GM15510 (cell line): ENCODE results near the gene PIK3C2B.

ENCODE experiments used
- POLR2A ChIP-seq: IDR thresholded peaks from 3 replicates; pipeline ENCODE4 v1.6.1; 2011; ENCODE audit warnings: borderline replicate concordance; ENCODE audit not compliant: insufficient read length; ENCODE audit errors: extremely low read depth

The PIK3C2B gene

DNA sequence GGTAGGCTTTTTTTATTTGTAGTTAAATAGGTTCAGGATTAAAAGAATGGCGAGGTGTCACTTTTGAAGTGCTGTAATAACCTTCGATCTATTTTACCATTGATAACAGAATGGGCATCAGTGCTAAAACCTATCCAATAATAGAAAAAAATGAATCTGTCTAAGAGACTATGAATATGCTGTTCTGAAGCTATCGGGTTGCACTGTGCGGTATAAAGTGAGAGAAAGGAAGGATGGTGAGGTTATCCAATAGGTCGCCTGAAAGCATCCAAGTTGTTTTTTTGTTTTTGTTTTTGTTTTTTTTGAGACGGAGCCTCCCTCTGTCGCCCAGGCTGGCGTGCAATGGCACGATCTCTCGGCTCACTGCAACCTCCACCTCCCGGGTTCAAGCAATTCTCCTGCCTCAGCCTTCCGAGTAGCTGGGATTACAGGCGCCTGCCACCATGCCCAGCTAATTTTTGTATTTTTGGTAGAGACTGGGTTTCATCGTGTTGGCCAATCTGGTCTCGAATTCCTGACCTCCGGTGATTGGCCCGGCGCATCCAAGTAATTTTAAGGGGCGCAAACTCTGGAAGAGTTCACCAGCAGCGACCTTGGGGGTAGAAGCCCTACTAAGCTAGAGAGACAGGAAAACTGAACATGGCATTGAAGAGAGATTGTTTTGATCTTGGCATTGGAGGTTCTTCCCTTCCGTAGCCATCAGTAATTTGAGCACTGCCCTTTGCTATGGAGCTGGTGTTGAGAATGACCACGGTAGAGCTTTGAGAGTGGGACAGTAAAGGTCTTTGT, 12.9 kb upstream of the PIK3C2B start:
- no peak for TF ChIP-seq POLR2A

DNA sequence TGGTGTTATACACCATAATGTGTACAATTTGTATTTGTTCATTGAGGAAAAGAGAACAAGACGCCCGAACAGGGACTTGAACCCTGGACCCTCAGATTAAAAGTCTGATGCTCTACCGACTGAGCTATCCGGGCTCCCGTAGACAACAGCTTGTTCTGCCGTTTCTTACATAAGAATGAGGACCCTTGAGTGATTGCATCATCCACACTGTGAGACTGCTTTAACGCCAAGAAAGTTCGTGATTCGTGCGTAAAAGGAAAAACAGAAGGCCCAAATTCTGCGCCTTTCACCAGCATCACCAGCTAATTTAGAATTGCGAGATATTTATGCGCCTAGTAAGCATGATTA, 12.3 kb upstream of the PIK3C2B start:
- no peak for TF ChIP-seq POLR2A

DNA sequence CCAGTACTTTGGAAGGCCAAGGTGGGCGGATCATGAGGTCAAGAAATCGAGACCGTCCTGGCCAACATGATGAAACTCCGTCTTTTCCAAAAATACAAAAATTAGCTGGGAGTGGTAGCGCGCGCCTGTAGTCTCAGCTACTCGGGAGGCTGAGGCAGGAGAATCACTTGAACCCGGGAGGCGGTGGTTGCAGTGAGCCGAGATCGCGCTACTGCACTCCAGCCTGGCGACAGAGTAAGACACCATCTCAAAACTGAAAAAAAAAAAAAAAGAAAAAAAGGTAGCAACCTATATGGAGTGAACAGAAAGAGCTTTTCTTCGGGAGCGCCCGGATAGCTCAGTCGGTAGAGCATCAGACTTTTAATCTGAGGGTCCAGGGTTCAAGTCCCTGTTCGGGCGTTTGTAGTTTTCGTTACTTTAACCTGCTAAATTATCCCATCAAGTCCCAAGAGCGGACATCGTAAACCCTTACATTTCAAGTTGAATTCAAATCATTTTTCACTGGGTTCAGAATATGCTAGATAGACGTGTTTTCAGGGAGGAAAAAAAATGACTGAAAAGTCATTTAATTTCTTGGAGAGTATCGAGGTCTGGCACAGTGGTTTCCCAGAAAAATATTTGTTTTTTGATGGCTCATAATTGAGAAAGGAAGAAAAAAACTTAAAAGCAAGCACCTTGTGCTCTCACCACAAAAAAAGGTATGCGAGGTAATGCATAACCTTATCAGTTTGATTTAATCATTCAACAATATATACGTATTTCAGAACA, 11.8 kb upstream of the PIK3C2B start:
- no peak for TF ChIP-seq POLR2A

DNA sequence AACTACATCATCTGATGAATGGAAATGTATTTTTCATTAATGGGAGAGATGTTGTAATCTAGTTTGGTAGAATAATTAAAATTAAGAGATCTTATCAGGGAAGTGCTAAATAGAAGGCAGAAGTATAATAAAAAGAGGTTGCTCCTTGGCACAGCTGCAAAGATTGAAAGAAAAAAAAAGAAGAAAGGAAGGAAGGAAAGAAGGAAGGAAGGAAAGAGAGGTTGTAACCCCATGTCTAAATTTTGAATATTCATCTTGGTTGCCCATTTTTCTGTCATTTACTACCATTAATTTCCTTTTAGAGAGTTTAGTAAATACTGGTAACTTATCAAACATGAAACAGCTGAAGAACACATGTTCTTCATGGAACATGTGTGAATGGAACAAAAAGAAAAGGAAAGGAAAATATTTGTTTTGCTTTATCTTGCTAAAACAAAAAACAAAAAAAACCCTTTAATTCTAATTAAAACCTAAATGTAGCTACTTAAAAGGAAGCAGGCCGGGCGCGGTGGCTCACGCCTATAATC, 11.1 kb upstream of the PIK3C2B start:
- TF ChIP-seq POLR2A = no peak

DNA sequence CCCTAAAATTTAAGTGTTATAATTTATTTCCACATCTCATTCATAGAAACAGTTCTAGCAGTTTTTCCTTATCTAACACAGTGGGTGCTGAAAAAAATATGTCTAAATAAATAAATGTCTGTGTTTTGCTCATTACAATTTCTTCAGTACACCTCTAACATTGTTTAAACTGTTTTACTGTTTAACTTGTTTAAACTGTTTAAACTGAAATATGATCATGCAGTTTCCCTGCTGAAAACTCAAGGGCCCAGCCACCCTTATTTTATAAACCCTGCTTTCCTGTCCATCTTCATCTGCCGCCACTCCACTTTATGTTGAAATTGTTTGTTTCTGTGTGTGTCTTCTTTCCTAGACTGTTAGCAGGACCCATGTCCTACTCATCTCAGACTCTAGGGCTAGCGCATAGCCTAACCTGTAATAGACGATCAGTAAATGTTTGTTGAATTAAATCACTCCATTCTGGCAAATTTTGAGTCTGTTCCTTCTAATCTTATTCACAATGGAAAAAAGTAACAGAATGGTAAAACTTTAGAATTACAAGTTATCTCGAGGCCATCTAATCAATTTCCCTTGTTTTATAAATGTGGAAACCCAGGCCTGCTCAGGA, 9.4 kb upstream of the PIK3C2B start:
- TF ChIP-seq POLR2A = no peak

DNA sequence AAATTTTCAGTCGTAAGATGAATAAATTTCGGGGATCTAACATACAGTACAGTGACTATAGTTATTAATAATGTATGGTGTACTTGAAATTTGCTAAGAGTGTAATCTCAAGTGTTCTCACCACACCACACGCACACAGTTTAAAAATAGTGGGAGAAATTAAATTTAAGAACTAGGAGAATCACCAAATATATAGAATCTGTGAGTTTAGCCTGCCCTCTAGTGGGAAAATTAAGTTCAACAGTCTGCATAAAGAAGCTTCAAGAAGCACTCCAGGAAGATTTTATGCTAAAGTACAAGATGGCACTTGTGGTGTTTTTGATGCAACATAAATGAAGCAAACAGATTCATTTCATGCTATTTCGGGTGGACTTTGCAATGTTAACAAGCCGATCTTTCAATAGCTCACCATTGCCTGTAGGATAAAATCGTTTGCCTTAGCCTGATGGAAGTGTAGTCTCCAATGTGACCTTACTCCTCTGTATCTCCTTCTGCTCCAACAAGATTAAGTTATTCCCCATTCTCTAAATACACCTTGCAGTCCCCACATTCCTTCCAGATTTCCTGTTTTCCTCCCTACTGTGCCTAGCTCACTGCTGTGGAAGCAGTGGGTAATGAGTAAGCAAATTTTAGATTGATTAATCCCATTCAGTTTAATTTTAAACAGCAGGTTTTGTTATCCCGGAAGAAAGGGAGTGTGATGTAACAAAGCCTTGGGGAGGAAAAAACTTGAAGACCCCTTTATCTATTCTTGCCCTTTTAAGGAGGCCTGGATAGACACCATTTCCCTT, 8.7 kb upstream of the PIK3C2B start:
- TF ChIP-seq POLR2A = no peak

DNA sequence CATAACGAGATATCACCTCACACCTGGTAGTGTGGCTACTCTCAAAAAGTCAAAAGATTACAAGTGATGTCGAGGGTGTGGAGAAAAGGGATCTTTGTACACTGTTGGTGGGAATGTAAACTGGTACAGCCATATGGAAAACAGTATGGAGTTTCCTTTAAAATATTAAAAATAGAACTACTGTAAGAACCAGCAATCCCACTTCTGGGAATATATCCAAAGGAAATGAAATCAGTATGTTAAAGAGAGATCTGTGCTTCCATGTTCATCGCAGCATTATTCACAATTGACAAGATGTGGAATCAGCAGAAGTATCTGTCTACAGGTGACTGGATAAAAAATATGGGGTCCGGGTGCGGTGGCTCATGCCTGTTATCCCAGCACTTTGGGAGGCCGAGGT, 7.6 kb upstream of the PIK3C2B start:
- no peak for TF ChIP-seq POLR2A

DNA sequence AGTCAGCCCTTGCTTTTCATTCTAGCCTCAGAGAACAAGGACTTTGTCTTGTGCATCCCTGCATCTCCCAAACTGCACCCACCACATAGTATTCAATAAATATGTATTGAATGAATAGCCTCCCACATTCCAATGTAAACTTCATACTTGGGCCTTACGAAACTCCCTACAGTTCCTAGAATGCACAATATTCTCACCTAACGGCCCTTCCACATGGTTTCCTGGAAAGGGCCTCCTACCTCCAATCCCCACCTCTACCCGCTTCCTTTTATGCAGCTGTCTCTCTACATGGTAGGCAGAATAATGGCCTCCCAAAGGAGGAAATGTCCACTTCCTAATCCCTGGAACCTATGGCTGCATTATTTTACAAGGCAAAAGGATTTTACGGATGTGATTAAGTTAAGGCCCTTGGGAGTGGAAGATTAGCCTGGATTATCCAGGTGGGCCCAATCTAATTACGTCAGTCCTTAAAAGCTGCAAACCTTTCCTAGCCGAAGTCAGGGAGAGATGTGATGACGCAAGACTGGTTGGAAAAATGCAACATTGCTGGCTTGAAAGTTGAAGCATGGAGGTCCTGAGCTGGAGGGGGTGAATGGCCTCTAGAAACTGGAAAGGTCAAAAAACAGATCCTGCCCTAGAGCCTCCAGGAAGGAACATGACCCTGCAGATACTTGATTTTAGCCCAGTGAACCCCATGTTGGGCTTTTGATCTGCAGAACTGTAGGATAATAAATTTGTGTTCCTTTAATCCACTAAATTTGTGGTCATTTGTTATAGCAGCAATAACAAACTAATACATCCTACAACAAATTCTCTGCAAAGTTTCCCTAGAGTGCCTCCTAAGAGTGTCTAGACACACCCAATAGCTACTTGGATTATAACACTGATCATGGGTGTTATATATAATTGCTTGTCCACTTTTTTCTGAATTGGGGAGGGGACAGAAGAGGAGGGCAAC, 5.2 kb upstream of the PIK3C2B start:
- TF ChIP-seq POLR2A = no peak

DNA sequence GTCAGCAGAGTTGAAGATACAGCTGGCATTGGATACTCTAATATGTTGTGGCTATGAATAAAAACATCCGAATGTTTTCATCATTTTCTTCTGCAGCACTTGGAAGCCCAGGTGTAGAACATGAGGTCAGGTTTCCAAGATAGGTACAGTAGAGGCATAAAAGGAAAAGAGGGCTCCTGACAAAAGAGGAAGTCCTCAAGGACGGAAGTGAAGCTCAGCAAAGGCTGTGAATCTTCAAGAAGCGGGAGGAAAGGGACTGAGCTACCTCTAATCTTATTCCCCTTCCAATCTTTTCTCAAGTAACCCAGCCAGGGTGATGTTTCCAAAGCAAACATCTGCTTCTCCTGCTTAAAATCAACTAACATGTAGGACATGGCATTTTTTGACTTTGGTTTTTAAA, 4.4 kb upstream of the PIK3C2B start:
- TF ChIP-seq POLR2A = no peak

DNA sequence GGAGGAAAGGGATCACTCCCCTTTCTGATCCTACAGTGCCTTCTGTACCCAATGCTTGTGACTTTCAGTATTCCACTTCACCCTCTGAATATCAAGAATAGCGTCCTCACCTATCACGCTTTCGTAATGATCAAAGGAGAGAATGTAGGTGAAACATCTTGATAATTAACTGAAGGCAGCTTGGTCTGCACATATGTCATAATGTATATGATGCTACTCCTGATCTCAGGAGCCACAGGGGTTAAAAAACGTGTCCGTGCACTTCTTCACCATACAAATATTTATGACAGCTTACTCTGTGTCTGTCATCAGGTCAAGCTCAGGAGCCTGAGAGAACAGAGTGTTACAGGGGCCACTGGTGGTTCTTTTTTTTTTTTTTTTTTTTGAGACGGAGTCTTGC, 1.2 kb upstream of the PIK3C2B start:
- TF ChIP-seq POLR2A = no peak

DNA sequence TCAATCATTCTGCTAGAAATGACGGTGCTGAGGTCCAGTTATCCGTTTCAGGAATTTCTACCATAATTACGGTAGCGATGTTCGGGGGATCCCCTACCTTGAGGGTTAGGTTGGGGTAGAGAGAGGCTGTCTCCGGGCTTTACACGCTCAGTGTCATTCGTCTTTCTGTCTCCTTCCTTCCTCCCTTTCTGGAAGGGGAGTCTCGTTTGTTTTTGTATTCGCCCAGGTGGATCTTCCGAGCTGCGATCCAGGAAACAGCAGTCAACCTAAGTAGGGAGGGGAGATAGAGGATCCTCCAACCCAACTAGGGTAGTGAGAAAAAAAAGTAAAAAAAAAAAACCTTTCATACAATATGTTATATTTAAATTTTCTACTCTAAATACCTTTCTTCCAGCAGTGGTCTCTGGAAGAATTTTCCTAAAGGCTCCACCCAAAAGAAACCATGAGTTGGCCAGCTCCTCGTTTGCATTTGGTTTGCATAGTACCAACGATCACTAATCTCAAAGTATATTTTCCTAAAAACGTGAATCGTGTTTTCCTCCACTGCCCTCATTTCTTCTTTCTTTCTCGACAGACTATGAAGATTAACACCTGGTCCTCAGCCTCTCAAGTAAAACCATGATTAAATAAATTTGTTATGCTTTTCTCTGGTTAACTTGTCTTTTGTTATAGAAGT, 611 bp upstream of the PIK3C2B start:
- no peak for TF ChIP-seq POLR2A

DNA sequence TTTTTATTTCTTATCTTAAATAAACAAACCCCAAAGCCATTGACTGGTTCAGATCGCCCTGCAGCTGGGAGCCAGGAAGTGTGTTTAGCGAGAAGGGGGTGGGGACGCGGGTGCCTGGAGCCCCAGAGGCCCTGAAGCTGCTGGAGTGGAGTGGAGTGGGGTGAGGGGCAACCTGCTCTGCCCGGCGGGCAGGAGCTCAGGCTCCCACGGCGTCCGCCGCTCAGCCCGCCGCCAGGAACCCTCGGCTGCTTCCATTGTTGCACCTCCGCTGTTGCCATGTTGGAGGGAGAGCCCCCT, 673 bp downstream of the PIK3C2B start:
- no peak for TF ChIP-seq POLR2A

DNA sequence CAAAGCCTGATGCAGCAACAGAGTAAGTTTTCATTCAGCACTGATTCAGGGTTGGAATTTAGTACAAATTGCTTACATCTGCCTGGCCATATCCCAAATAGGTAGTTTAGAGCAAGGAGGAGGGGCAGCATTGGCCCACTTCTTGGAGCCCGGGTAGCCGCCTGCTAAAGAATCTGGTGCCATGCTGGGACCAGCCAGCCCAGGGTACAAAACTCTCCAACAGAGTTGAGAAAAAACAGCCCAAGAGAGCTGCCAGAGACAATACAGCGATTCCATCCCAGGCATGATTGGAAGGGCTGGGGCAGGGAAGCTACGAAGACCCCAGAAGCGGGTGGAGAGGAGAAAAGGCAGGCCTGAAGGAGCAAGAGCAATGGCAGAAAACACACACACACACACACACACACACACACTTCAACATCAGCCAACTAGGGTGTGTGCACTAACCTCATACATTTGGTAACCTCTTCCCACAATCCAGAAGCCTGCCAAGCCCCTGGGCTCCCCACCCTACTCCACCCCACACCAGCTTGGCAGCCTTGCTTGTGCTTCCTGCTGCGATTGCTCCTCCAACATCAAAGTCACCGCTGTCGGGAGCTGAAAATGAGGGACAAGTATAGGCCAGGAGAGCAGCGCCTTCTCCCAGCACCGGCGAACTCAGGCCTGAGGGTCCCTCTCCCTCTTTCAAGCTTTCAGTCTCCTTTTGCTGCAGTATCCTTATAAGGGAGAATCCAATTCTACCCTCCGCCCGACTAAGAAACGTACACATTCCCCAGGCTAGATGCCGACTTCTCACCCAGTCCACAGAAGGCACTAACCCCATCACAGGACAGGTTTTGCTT, 1.2 kb downstream of the PIK3C2B start:
- TF ChIP-seq POLR2A = no peak

DNA sequence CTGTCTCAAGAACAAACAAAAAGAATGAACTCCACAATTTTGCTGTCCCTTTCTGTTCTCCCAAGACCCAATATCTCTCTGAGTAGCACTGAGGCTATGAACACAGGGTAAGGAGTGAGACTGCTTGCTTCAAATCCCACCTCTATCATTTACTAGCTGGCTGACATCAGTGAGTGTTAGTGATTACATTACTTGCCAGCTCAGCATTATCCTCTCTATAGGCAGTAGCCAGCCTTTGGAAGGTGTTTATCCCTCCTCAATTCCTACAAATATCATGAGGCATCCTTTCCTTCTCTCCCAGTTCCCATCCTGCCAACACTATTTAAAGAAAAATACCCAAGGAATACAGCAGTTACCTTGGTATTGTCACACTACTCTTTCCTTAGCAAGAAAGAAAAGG, 3.0 kb downstream of the PIK3C2B start:
- TF ChIP-seq POLR2A = no peak
